GM12878 (cell line): ENCODE measurements around the gene DCAF7. TPM values are rescaled to one million over a fixed set of nuclear protein-coding genes. Genes with fewer than 3 reads are reported as not detected.

Experiments
- ATAC-seq: fragments of 200-7000 bp; cut with Tn5 transposase; 3 replicates; pipeline ENCODE4 v1.9.1; 2020; ENCODE audit warnings: mild to moderate bottlenecking, moderate library complexity
- BruUV-seq: library from RNA; stranded (reverse); fragments of 400-500 nt; replicated peaks from 2 replicates; lab custom pipeline; 2021; lab: Mats Ljungman, UMichigan
- CTCF ChIA-PET: fragments of 300-600 bp; sonication (Branson Sonifier 250); formaldehyde crosslinking; extraction: SDS; loops from one replicate; lab custom pipeline; 2021; ENCODE audit warnings: inconsistent platforms; lab: Yijun Ruan, JAX
- POLR2A ChIA-PET: fragments of 350-600 bp; formaldehyde crosslinking; extraction: SDS; loops from one replicate; lab custom pipeline; 2021; ENCODE audit warnings: inconsistent platforms; lab: Charles Lee
- RAD21 ChIA-PET: fragments of 300-600 bp; sonication (Branson Sonifier 250); formaldehyde crosslinking; loops from one replicate; lab custom pipeline; 2023; ENCODE audit warnings: antibody characterized with exemption; ENCODE audit not compliant: unreplicated experiment; lab: Charles Lee
- SMC1A ChIA-PET: fragments of 300-600 bp; sonication (Branson Sonifier 250); formaldehyde crosslinking; loops from one replicate; lab custom pipeline; 2023; ENCODE audit not compliant: unreplicated experiment, uncharacterized antibody; lab: Charles Lee
- DNase-seq: peaks from one replicate; pipeline ENCODE4 v3.0.0-alpha.2; 2011; ENCODE audit warnings: low read depth, low spot score
- FAIRE-seq: peaks from 3 replicates; lab custom pipeline; 2011; peaks lifted over from hg19 to GRCh38; lab: Jason Lieb, UNC
- H2AFZ ChIP-seq: 2 replicates; pipeline ENCODE4 v1.6.0; 2011; ENCODE audit warnings: low read depth, low read length, control low read depth; ENCODE audit not compliant: control insufficient read depth
- H3K27ac ChIP-seq: 2 replicates; pipeline ENCODE4 v1.5.1; 2011; ENCODE audit warnings: control low read depth; ENCODE audit not compliant: control insufficient read depth, insufficient read depth
- H3K27me3 ChIP-seq, 2 experiments: replicated peaks in 1 of 2; 2 replicates each; pipeline versions ENCODE4 v1.6.0 to v1.6.1; 2011; ENCODE audit warnings: low read length in 1 of 2; ENCODE audit not compliant: control insufficient read depth in 2 of 2, insufficient read depth in 2 of 2
- H3K36me3 ChIP-seq, 2 experiments: 2 replicates each; pipeline ENCODE4 v1.5.1; 2011; ENCODE audit warnings: low read length in 1 of 2; ENCODE audit not compliant: control insufficient read depth in 2 of 2, insufficient read depth in 2 of 2
- H3K4me1 ChIP-seq: 2 replicates; pipeline ENCODE4 v1.6.1; 2011; ENCODE audit warnings: mild to moderate bottlenecking, low read length, moderate library complexity, mixed read lengths; ENCODE audit not compliant: control insufficient read depth, insufficient read depth
- H3K4me2 ChIP-seq: 2 replicates; pipeline ENCODE4 v1.6.0; 2011; ENCODE audit warnings: control low read depth; ENCODE audit not compliant: control insufficient read depth, insufficient read depth
- H3K4me3 ChIP-seq: fragments of 200-600 bp; sonication (generic); 2 replicates; pipeline ENCODE4 v1.5.1; 2016
- H3K79me2 ChIP-seq: 2 replicates; pipeline ENCODE4 v1.6.0; 2011; ENCODE audit warnings: low read length; ENCODE audit not compliant: control insufficient read depth, insufficient read depth
- H3K9ac ChIP-seq: 2 replicates; pipeline ENCODE4 v1.8.0; 2011; ENCODE audit warnings: low read length, control low read depth, mixed read lengths; ENCODE audit not compliant: control insufficient read depth, insufficient read depth
- H3K9me3 ChIP-seq: replicated peaks from 3 replicates; pipeline ENCODE4 v1.5.1; 2011; ENCODE audit warnings: mild to moderate bottlenecking, low read length; ENCODE audit not compliant: control insufficient read depth, insufficient read depth
- H4K20me1 ChIP-seq: 2 replicates; pipeline ENCODE4 v1.6.0; 2011; ENCODE audit not compliant: control insufficient read depth, insufficient read depth
- ATF2 ChIP-seq: IDR thresholded peaks from 2 replicates; pipeline ENCODE4 v1.6.1; 2012; ENCODE audit warnings: low read length, inconsistent platforms
- CBX5 ChIP-seq: sonication (generic); IDR thresholded peaks from 2 replicates; pipeline ENCODE4 v1.6.1; 2016; ENCODE audit warnings: low read depth, moderate library complexity, mild to moderate bottlenecking, inconsistent platforms
- CHD1 ChIP-seq: IDR thresholded peaks from 2 replicates; pipeline ENCODE4 v1.6.1; 2012; ENCODE audit warnings: low read depth, low read length, improper control_type of control experiment
- DPF2 ChIP-seq: fragments of 450-650 bp; IDR thresholded peaks from 2 replicates; pipeline ENCODE4 v1.6.1; 2017; ENCODE audit warnings: mild to moderate bottlenecking
- KLF5 ChIP-seq: fragments of 450-650 bp; IDR thresholded peaks from 2 replicates; pipeline ENCODE4 v1.6.1; 2014; ENCODE audit warnings: mild to moderate bottlenecking; ENCODE audit not compliant: partially characterized antibody
- NKRF ChIP-seq: fragments of 450-650 bp; conservative IDR thresholded peaks from 2 replicates; pipeline ENCODE4 v1.6.1; 2017; ENCODE audit warnings: mild to moderate bottlenecking, moderate library complexity
- NR2C2 ChIP-seq: IDR thresholded peaks from 2 replicates; pipeline ENCODE4 v1.6.1; 2011; ENCODE audit warnings: borderline replicate concordance, low read depth; ENCODE audit not compliant: control insufficient read depth, insufficient read length
- PML ChIP-seq: IDR thresholded peaks from 2 replicates; pipeline ENCODE4 v1.6.1; 2012; ENCODE audit warnings: low read length, inconsistent platforms
- RB1 ChIP-seq: fragments of 450-650 bp; formaldehyde crosslinking; IDR thresholded peaks from 2 replicates; pipeline ENCODE4 v1.6.1; 2017; ENCODE audit warnings: mild to moderate bottlenecking, borderline replicate concordance
- TARDBP ChIP-seq: IDR thresholded peaks from 2 replicates; pipeline ENCODE4 v1.6.1; 2016; ENCODE audit warnings: borderline replicate concordance
- ZNF207 ChIP-seq: fragments of 450-650 bp; IDR thresholded peaks from 2 replicates; pipeline ENCODE4 v1.6.1; 2014; ENCODE audit warnings: antibody characterized with exemption, mild to moderate bottlenecking, borderline replicate concordance
- in situ Hi-C: fragments of 300-500 bp; cut with MboI; formaldehyde crosslinking; loops from 9 replicates; pipeline ENCODE4 v1.14.3; 2018; ENCODE audit warnings: mixed read lengths
- intact Hi-C: fragments of 100-400 bp; cut with micrococcal nuclease; formaldehyde crosslinking; loops from one replicate; pipeline ENCODE4 v1.14.2; 2022; ENCODE audit not compliant: unreplicated experiment
- polyA plus RNA-seq, 11 experiments: library from polyadenylated mRNA; depleted of rRNA in 4 of 11; unstranded in 6 of 11; stranded (reverse) in 5 of 11; fragments of >200 nt; fragmentation: Nextera tagmentation in 4 of 11; fragmentation: Illumina TruSeq in 1 of 11; extraction: Ambion mirVana in 4 of 11; extraction: Trizol in 1 of 11; gene quantifications; 1 replicate in 1 of 11; 2 replicates in 10 of 11; pipeline versions ENCODE4 v1.2.1 to v1.2.3, GENCODE V29; 2011 to 2016; ENCODE audit warnings: inconsistent platforms in 2 of 11, missing spikeins in 2 of 11, low read depth in 1 of 11
- total RNA-seq, 4 experiments: library from RNA; depleted of rRNA in 3 of 4; stranded (reverse); fragments of >200 nt in 3 of 4; fragmentation: Illumina TruSeq in 1 of 4; extraction: Trizol in 1 of 4; gene quantifications; 2 replicates each; pipeline versions ENCODE4 v1.2.1 to v1.2.3, GENCODE V29; 2013 to 2021

DCAF7 gene
- total and polyA plus RNA-seq, 10 of the 15 experiments (the other 5 are each of a cell fraction or from before 2014, with no cell fraction given): 27.0 to 103 (median 54.5) TPM

- H3K27ac ChIP-seq: no peak overlapping the region
- ATAC-seq (no peak), FAIRE-seq (no peak), DNase-seq (no peak)
- no peaks in the 10 kb centered on the region for H3K27me3 ChIP-seq
- H2AFZ ChIP-seq: no peak overlapping the region
- TF ChIP-seq PML: no peak
- TF ChIP-seq NR2C2: no peak
- TF ChIP-seq CBX5: no peak
- TF ChIP-seq CHD1: no peak
- no peak for TF ChIP-seq KLF5
- TF ChIP-seq TARDBP: no peak
- no peak for TF ChIP-seq ATF2
- no peak for TF ChIP-seq ZNF207
- TF ChIP-seq RB1: no peak
- no peak for TF ChIP-seq NKRF
- TF ChIP-seq DPF2: no peak
- H3K9ac ChIP-seq: no peak overlapping the region
- H3K4me3 ChIP-seq: no peak overlapping the region
- in situ Hi-C loops: no loop called here
- no peak overlapping the region for H3K4me2 ChIP-seq
- RAD21 ChIA-PET: no interaction called here
- H3K9me3 ChIP-seq: no peaks in the 10 kb centered on the region
- SMC1A ChIA-PET: interaction anchor here (1.1 kb wide), 1 partner anchor 8 kb away, joined by 4 read pairs; no protein-coding TSS in a partner anchor
- no TSS peak for BruUV-seq
- H3K4me1 ChIP-seq: no peaks in the 10 kb centered on the region
- POLR2A ChIA-PET: interaction anchor here (0.5 to 1.5 kb wide), 4 partner anchors 12 to 49 kb away, joined by 3 to 4 read pairs (median 3); partner anchors contain the start of gene MAP3K3
- CTCF ChIA-PET: interaction anchor here (0.7 to 1.3 kb wide), 2 partner anchors 12 to 55 kb away, joined by 3 read pairs; partner anchors contain the start of gene MAP3K3
- peaks cover 6 to 14% of the 10 kb centered on the region in 2 experiments for H3K36me3 ChIP-seq
- intact Hi-C loops: no loop called here
- H4K20me1 ChIP-seq: no peaks in the 10 kb centered on the region
- H3K79me2 ChIP-seq: no peaks in the 10 kb centered on the region; the same call in none of the 2 replicates
These were observed 83.5 kb downstream of the DCAF7 start for GRCh38 chr17:63633742-63634141.
